Activated CD8-positive, alpha-beta memory T cell treated with anti-CD3 and anti-CD28 coated beads, Interleukin-2, amount 50 U/mL, for 1 hour (primary cell): ENCODE data around the gene RAD54L2.
"Not testable (repeated sequence)": the region's sequence is repeated elsewhere in the genome, so short reads cannot be mapped to it uniquely, and the experiment has no call there.

Source experiments
- DNase-seq: peaks from one replicate; pipeline ENCODE4 v3.0.0-alpha.2; 2020; ENCODE audit errors: extremely low read depth

RAD54L2 gene

GRCh38 chr3:51544011-51544775 lies 5.7 kb downstream of the RAD54L2 start:
- DNase-seq, result no peak

GRCh38 chr3:51547274-51547673 lies 8.8 kb downstream of the RAD54L2 start:
- DNase-seq, result no peak

- no peak for DNase-seq
Observed at GRCh38 chr3:51549311-51549710, 10.8 kb downstream of the RAD54L2 start.

- DNase-seq, result no peak
Observed at GRCh38 chr3:51550080-51550819, 11.7 kb downstream of the RAD54L2 start.

- no peak for DNase-seq
Observed at GRCh38 chr3:51557993-51558392, 19.5 kb downstream of the RAD54L2 start.

DNA sequence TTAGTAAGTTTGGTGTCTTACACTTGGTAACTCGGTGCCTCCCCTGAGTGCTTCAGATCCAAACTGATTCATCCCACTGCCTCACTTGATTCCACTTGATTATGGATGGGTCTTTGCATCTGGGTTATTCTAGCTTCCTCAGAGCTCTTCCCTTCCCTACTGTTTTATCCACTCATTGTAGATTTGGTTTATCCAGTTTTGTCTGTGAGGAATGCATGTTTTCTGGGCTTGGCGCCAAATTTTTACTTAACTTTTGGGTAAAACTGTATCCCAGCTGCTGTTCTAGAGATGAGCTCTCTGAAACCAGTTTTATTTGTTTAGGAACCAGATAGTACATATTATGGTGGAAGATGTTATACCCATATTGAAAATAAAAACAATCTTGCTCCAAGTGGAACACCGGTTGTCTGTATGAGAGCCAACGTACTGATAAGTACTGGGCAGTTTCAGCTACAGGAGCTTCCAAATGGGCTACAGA lies 20.9 kb downstream of the RAD54L2 start:
- no peak for DNase-seq

GRCh38 chr3:51559961-51560360 lies 21.4 kb downstream of the RAD54L2 start:
- DNase-seq, result no peak

- not testable (repeated sequence) for DNase-seq
Observed at GRCh38 chr3:51562403-51562802, 23.9 kb downstream of the RAD54L2 start.

GRCh38 chr3:51568036-51568435 lies 29.5 kb downstream of the RAD54L2 start:
- no peak for DNase-seq

- no peak for DNase-seq
Observed at GRCh38 chr3:51568996-51569395, 30.5 kb downstream of the RAD54L2 start.

DNA sequence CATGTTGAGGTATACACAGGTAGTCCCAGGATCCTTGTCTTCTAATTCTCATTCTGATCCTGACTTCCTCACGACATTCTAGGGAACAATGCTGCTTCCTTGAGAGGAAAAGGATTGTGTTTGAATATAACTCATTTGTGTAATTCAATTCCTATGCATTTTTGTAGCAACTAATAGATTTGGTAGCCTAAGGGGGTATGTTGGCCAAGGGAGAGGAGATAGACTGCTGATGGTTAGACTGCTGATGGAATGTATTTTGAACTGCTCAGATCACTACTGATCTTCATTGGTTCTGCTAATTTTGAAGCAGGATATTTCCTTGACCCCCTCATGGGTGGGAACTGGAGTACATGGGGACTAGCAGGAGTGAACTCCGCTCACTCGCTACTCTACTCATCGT lies 39.7 kb downstream of the RAD54L2 start:
- DNase-seq, result no peak

DNA sequence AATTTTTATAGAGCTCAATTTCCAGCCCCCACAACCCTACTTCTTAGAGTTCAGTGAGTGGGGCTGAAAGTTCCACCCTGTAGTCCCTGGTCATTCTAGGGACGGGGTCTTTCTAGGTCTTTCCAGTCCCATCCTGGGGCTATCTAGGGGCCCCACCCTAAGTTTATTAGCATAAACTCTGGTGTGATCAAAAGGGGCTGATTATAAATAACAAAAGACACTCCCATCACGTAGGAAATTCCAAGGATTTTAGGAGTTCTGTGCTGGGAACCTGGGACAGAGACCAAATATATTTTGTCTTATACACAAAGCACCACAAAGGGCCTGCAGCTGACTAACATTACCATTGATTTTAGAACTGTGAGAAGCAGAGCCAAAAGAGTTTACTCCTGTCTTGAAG lies 41.9 kb downstream of the RAD54L2 start:
- no peak for DNase-seq

DNA sequence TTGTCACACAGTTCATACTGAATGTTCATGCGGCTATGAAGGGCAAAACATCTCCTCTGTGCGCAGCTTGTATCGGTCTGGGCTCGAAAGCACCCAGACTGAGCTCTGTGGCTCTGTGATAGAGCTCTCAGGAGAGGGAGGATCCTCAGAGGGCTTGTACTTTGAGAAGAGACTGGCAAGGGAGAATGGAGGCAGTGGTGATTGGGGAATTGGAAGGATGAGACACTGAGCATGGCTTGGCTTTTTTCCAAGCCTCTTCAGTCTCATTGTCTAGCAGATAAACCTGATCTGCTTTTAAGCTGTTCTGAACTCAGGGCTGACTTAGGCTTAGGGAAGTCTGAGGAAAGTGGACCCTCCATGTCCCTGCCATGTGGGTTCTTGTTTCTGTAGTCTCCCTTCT lies 43.0 kb downstream of the RAD54L2 start:
- DNase-seq, result no peak

- DNase-seq, result no peak
Observed at GRCh38 chr3:51585197-51585596, 46.7 kb downstream of the RAD54L2 start.

DNA sequence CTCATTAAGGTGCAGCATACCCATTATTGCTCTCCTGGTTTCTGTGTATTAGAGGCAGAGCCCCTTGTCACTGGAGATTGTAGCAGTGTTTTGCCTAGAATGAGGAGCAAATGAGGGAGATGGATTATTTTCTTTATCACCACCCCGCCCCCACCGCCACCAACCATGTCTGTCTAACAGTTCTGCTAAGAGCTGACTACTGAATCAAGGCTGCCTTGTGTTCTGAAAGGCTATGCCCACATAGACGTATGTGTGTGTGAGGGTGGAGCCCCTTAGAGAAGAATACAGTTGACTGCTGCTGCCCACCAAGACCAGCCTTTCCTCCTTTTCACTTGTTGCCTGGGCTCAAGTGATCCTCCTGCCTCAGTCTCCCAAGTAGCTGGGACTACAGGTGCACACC lies 47.4 kb downstream of the RAD54L2 start:
- DNase-seq, result no peak
